Small intestine (tissue), 7 donors: ENCODE data around the gene USP10. TPM values are rescaled to one million over a fixed set of nuclear protein-coding genes. Genes with fewer than 3 reads are reported as not detected.

Source experiments
- DNase-seq, 2 donors: peaks; one replicate each; pipeline versions ENCODE4 v3.0.0 to v3.0.0-alpha.2; 2013
- FAIRE-seq: peaks from 2 replicates; lab custom pipeline; 2012; peaks lifted over from hg19 to GRCh38; lab: Jason Lieb, UNC
- H3K27ac ChIP-seq, 3 donors: one replicate each; pipeline ENCODE4 v1.5.1; 2013; ENCODE audit warnings: low read length in 2 of 3, mild to moderate bottlenecking in 2 of 3, control low read depth in 1 of 3, inconsistent platforms in 1 of 3, low read depth in 1 of 3, moderate library complexity in 1 of 3
- H3K27me3 ChIP-seq, 3 donors: one replicate each; pipeline ENCODE4 v1.6.1; 2013; ENCODE audit warnings: low read length in 3 of 3, inconsistent platforms in 1 of 3; ENCODE audit not compliant: control insufficient read depth in 3 of 3, insufficient read depth in 3 of 3
- H3K36me3 ChIP-seq, 3 donors: one replicate each; pipeline ENCODE4 v1.6.1; 2013; ENCODE audit warnings: low read length in 3 of 3, inconsistent platforms in 1 of 3, low read depth in 1 of 3, mild to moderate bottlenecking in 1 of 3, moderate library complexity in 1 of 3; ENCODE audit not compliant: control insufficient read depth in 3 of 3, insufficient read depth in 2 of 3
- H3K4me1 ChIP-seq, 3 donors: one replicate each; pipeline ENCODE4 v1.6.1; 2013; ENCODE audit warnings: low read length in 2 of 3, inconsistent platforms in 1 of 3, low read depth in 1 of 3, mild to moderate bottlenecking in 1 of 3, moderate library complexity in 1 of 3; ENCODE audit not compliant: control insufficient read depth in 3 of 3, insufficient read depth in 2 of 3
- H3K4me3 ChIP-seq, 3 donors: one replicate each; pipeline ENCODE4 v1.5.1; 2013; ENCODE audit warnings: low read length in 3 of 3, control low read depth in 1 of 3, inconsistent platforms in 1 of 3, low read depth in 1 of 3, mild to moderate bottlenecking in 1 of 3, moderate library complexity in 1 of 3
- H3K9me3 ChIP-seq, 2 donors: one replicate each; pipeline ENCODE4 v1.6.1; 2013; ENCODE audit warnings: low read depth in 1 of 2, low read length in 1 of 2; ENCODE audit not compliant: control insufficient read depth in 2 of 2, insufficient read depth in 1 of 2
- WGBS, 3 donors: extraction: QIAGEN DNeasy Blood & Tissue Kit; methylation state at CpG; one replicate each; pipeline ENCODE4 v1.1.7; 2013; 5-methylcytosine and 5-hydroxymethylcytosine counted together
- polyA plus RNA-seq, 4 donors: library from polyadenylated mRNA; stranded (reverse) in 3 of 4; unstranded in 1 of 4; fragments of 200-250 nt in 3 of 4; fragments of 120-200 nt in 1 of 4; gene quantifications; one replicate each; pipeline versions ENCODE4 v1.2.1 to v1.2.3, GENCODE V29; 2013
- donor health status: healthy with polysubstance abuse.
- donor health status: control.
- donor health status: control.
- donor health status: Bipolar disorder and iron deficiency.
- donor health status: healthy.

Gene USP10
- polyA plus RNA-seq, 4 donors = 22.4 to 67.1 (median 32.1) TPM

DNA sequence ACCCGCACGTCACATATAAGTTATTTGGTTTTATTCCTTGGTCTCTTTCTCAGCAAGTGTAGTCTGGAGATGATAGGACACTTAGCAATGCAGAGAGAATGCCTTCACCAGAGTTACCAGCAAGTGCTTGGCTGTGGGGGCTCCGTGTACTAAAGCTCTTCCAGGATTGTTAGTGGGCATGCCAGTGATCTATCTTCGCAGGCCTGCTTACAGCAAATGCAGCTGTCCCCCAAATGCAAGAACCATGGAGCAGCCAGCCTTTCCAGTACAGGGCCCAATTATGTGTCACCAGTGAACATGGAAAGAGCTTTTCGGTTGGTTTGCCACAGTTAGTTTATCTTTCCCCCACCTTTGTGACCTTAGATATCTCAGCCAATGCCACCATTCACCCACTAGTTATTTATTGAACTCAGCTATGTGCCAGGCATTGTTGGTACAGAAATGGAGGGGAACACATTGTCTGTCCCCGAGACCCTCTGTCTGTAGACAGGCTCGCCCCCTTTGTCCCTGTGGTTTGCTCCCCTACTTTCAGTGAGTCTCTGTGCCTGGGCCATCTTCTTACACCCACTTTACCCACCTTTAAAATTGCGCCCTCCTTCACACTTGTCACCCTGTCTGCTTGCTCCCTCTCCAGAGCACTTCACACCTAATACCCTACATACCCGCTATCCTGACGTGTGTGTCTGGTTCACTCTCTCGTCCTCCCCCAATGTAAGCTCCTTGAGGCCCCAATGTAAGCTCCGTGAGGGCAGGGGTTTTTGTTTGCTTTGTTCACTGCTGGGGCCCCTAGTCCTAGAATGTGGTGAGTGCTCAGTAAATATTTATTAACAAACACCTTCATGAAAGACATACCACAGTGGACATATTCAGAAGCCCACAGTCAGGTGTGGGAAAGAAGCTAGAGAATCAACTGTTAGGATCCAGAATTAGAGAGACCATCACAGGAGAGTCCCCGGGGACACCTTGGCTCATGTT is 13.3 kb downstream of the USP10 start:
- Histone ChIP-seq H3K4me1 (peaks cover 0 to 6% (median 5%) of the 10 kb centered on the region in 3 donors), H3K27ac (no peak overlapping the region), H3K27me3 (no peaks in the 10 kb centered on the region), H3K4me3 (no peak overlapping the region), H3K36me3 (peaks cover 0 to 30% (median 0%) of the 10 kb centered on the region in 3 donors), H3K9me3 (no peaks in the 10 kb centered on the region)
- no peak for FAIRE-seq
- no peak for DNase-seq
- 85 to 92% (median 87%) methylated on average over 13 of the region's 13 CpGs for WGBS, 3 donors

DNA sequence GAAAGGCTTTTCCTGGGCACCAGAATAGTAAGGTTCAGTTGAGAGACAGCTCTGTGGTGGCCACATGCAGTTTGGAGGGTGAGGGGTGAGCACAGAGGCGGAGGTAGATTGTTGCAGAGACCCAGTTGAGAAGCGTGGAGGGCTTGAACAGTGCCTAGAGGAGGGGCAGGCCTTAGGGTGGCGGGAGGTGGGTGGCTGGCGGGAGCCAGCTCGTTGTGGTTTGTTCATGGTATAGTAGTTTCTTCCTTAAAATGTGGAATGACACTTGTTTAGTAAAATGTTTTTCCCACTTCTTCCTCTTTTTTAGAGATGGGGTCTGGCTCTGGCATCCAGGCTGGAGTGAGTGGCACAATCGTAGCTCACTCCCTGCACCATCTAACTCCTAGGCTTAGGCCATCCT is 14.2 kb downstream of the USP10 start:
- Histone ChIP-seq H3K27me3 (no peaks in the 10 kb centered on the region), H3K9me3 (no peaks in the 10 kb centered on the region), H3K4me1 (peaks cover 0 to 6% (median 2%) of the 10 kb centered on the region in 3 donors), H3K36me3 (peaks cover 0 to 31% (median 0%) of the 10 kb centered on the region in 3 donors), H3K4me3 (no peak overlapping the region), H3K27ac (no peak overlapping the region)
- DNase-seq = no peak
- 82 to 91% (median 88%) methylated on average over 6 of the region's 6 CpGs for WGBS, 3 donors
- FAIRE-seq = no peak

DNA sequence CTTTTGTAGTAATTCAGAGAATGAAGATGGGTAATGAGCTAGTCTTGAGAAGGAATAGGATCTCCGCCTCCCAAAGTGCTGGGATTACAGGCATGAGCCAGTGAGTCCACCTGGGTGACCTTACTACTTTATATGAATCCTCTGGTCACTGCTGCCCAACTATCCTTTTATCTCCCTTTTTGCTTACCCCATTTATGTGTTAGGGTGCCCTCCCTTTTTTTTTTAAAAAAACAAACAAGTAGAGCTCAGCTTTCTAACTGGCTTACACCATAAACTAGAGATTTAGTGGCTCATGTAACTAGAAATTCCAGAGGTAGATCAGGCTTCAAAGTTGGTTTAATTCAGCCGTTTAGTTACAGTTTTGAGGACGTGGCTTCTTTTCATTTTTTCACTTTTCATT is 15.6 kb downstream of the USP10 start:
- H3K27ac ChIP-seq = no peak overlapping the region
- 69 to 71% (median 71%) methylated on average over 3 of the region's 3 CpGs for WGBS, 3 donors
- H3K9me3 ChIP-seq = no peaks in the 10 kb centered on the region
- H3K4me3 ChIP-seq = no peak overlapping the region
- FAIRE-seq (no peak), DNase-seq (no peak)
- peaks cover 0 to 32% (median 0%) of the 10 kb centered on the region in 3 donors for H3K36me3 ChIP-seq
- peaks cover 0 to 6% (median 5%) of the 10 kb centered on the region in 3 donors for H3K4me1 ChIP-seq
- no peaks in the 10 kb centered on the region for H3K27me3 ChIP-seq

DNA sequence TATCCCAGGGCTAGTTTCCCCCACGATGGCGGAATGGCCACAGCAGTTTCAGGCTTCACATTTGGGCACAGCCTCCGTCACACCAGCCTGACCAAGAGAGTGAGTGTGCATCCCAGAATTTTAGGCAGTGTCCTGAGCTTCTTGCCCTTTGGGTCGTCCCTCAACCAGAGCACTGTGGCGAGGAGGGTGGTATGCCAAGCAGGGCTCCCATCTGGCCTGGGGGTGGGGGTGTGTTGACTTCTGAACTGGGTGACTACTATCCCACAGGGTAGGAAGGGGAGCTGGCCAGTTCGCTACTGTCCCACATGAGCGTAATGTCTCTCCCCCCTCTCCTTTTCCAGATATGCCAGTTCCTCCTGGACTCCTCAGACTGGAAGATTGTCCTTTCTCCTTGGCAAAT is 16.1 kb downstream of the USP10 start:
- WGBS, 3 donors = 95% methylated on average over 7 of the region's 7 CpGs

DNA sequence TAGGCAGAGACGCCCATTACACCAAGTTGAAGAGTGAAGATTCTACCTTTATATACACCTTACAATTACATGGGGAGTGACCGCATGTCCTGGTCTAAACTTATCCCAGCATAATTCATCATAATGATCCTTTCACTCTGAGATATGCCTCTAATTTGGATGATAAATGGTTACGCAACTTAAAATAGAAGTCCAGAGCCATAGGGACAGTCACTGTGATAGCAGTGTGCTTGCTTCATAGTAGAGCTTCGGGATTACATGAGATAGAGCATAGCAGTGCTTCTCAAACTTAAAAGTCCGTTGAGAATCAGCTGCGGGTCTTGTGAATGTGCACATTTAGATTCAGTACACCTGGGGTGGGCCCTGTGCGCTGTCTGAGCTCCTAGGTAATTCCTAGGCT is 16.9 kb downstream of the USP10 start:
- peaks cover 0 to 6% (median 5%) of the 10 kb centered on the region in 3 donors for H3K4me1 ChIP-seq

More for the DNA sequence above, 16.1 kb downstream of the USP10 start:
- Histone ChIP-seq H3K27ac (no peak overlapping the region), H3K4me1 (peaks cover 0 to 6% (median 5%) of the 10 kb centered on the region in 3 donors), H3K27me3 (no peaks in the 10 kb centered on the region), H3K9me3 (no peaks in the 10 kb centered on the region), H3K4me3 (no peak overlapping the region), H3K36me3 (peaks cover 0 to 32% (median 0%) of the 10 kb centered on the region in 3 donors)
- no peak for FAIRE-seq
- DNase-seq = no peak

GRCh38 chr16:84717484-84717883 is 17.7 kb downstream of the USP10 start:
- Histone ChIP-seq H3K36me3 (peaks cover 0 to 30% (median 0%) of the 10 kb centered on the region in 3 donors), H3K4me3 (no peak overlapping the region), H3K27ac (no peak overlapping the region), H3K27me3 (no peaks in the 10 kb centered on the region), H3K4me1 (peaks cover 0 to 6% (median 5%) of the 10 kb centered on the region in 3 donors), H3K9me3 (no peaks in the 10 kb centered on the region)
- 91 to 92% (median 92%) methylated on average over 2 of the region's 2 CpGs for WGBS, 3 donors
- FAIRE-seq = no peak
- no peak for DNase-seq

More for the DNA sequence above, 16.9 kb downstream of the USP10 start:
- Histone ChIP-seq H3K4me3 (no peak overlapping the region), H3K36me3 (peaks cover 0 to 33% (median 0%) of the 10 kb centered on the region in 3 donors), H3K27ac (no peak overlapping the region), H3K27me3 (no peaks in the 10 kb centered on the region), H3K9me3 (no peaks in the 10 kb centered on the region)
- FAIRE-seq (no peak), DNase-seq (no peak)
- 77 to 78% (median 77%) methylated on average over 7 of the region's 7 CpGs for WGBS, 3 donors

GRCh38 chr16:84720177-84720579 is 20.4 kb downstream of the USP10 start:
- Histone ChIP-seq H3K9me3 (no peaks in the 10 kb centered on the region), H3K4me3 (no peak overlapping the region), H3K27ac (no peak overlapping the region), H3K4me1 (peaks cover 4 to 29% (median 11%) of the 10 kb centered on the region in 3 donors), H3K36me3 (peaks cover 0 to 26% (median 0%) of the 10 kb centered on the region in 3 donors), H3K27me3 (no peaks in the 10 kb centered on the region)
- FAIRE-seq (no peak), DNase-seq (no peak)
- 71 to 93% (median 91%) methylated on average over 8 of the region's 8 CpGs for WGBS, 3 donors

- H3K27ac ChIP-seq = no peak overlapping the region
- no peaks in the 10 kb centered on the region for H3K9me3 ChIP-seq
- H3K4me1 ChIP-seq = peaks cover 4 to 39% (median 11%) of the 10 kb centered on the region in 3 donors
- no peaks in the 10 kb centered on the region for H3K27me3 ChIP-seq
- peaks cover 0 to 18% (median 0%) of the 10 kb centered on the region in 3 donors for H3K36me3 ChIP-seq
- no peak for DNase-seq
- WGBS, 3 donors = 94 to 100% (median 97%) methylated on average over 1 of the region's 1 CpG
- H3K4me3 ChIP-seq = no peak overlapping the region
- no peak for FAIRE-seq
Observed at GRCh38 chr16:84722068-84722467, 22.3 kb downstream of the USP10 start.
